Muscle layer of duodenum (tissue), 2 donors: ENCODE results near the gene KIF6.

Experiments used
- H3K27ac ChIP-seq: one replicate; pipeline ENCODE4 v1.7.0; 2013; ENCODE audit warnings: mild to moderate bottlenecking, low read length
- H3K27me3 ChIP-seq: one replicate; pipeline ENCODE4 v1.7.0; 2013; ENCODE audit warnings: low read depth, mild to moderate bottlenecking, control low read depth, low read length
- H3K36me3 ChIP-seq, 2 donors: one replicate each; pipeline ENCODE4 v1.7.0; 2013; ENCODE audit warnings: low read length in 2 of 2, control low read depth in 1 of 2, mild to moderate bottlenecking in 1 of 2; ENCODE audit not compliant: insufficient read depth in 2 of 2, control insufficient read depth in 1 of 2
- H3K4me1 ChIP-seq, 2 donors: one replicate each; pipeline ENCODE4 v1.7.0; 2013; ENCODE audit warnings: low read length in 2 of 2, mild to moderate bottlenecking in 2 of 2, control low read depth in 1 of 2, moderate library complexity in 1 of 2; ENCODE audit not compliant: insufficient read depth in 2 of 2, control insufficient read depth in 1 of 2
- H3K4me3 ChIP-seq, 2 donors: one replicate each; pipeline ENCODE4 v1.7.0; 2013; ENCODE audit warnings: low read length in 2 of 2, low read depth in 1 of 2, mild to moderate bottlenecking in 1 of 2
- H3K9me3 ChIP-seq, 2 donors: one replicate each; pipeline ENCODE4 v1.7.0; 2013; ENCODE audit warnings: low read length in 2 of 2, control low read depth in 1 of 2, mild to moderate bottlenecking in 1 of 2; ENCODE audit not compliant: control insufficient read depth in 1 of 2
- donor health status: healthy.

KIF6 gene

DNA sequence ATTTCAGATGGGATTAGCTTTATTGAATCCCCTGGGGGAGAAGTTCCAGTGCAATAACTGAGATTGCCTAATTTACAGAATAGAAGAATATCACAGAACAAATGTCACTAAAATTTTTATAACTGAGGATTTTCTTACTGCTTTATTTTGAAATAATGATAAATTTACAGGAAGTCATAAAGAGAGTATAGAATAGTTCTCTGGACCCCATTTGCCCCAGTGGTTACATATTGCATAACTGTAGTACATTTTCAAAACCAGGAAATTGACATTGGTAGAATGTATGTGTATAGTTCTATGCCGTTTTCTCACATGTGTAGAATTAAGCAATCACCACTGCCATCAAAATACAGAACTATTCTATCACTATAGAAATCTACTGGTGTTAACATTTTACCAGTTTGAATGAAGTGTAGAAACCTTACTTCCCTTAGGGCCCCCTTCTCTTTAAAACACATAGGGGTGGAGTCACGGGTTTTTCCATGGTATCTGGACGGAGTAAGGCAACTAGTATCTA, 18.3 kb downstream of the KIF6 start:
- H3K4me3 ChIP-seq = no peak overlapping the region
- no peaks in the 10 kb centered on the region for H3K36me3 ChIP-seq
- no peaks in the 10 kb centered on the region for H3K4me1 ChIP-seq
- no peaks in the 10 kb centered on the region for H3K9me3 ChIP-seq
- H3K27me3 ChIP-seq = no peaks in the 10 kb centered on the region
- H3K27ac ChIP-seq = no peak overlapping the region

DNA sequence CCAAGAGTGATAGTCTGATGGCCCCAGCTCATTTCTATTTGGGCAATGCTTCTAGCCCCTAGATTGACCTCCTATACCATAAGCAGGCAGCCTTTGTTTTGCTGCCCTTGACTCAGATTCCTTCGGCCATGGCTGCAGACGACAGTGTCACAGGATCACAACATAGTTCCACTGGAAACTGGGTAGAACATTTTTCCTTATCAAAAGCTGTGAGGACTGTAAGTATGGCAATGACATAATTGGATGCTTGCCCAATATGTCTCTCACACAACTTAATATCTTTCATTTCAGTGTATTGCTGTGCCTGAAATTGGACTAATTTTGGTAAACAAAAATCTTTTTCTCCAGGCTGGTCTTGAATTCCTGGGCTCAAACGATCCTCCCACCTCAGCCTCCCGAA, 22.9 kb downstream of the KIF6 start:
- Histone ChIP-seq H3K36me3 (no peaks in the 10 kb centered on the region), H3K9me3 (no peaks in the 10 kb centered on the region), H3K4me1 (no peaks in the 10 kb centered on the region), H3K27ac (no peak overlapping the region), H3K27me3 (no peaks in the 10 kb centered on the region), H3K4me3 (no peak overlapping the region)

DNA sequence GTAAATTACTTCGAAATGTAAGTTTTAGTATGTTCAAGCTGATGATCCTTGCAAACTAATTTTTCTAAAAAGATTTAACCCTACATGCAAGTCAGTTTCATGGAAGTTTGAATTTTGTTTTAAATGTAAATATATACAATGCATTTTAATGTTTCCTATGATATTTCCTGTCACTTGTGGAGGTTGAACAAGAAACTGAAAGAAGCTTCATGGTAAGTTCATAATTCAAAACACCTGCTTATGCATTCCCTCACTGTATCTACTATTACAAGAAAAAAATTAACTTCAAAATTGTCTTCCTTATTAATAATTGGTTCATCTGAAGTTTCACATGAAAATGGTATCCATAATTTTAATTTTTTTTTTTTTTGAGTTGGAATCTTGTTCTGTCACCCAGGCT, 24.8 kb downstream of the KIF6 start:
- Histone ChIP-seq H3K36me3 (no peaks in the 10 kb centered on the region), H3K27ac (no peak overlapping the region), H3K4me1 (no peaks in the 10 kb centered on the region), H3K4me3 (no peak overlapping the region), H3K27me3 (no peaks in the 10 kb centered on the region), H3K9me3 (no peaks in the 10 kb centered on the region)

DNA sequence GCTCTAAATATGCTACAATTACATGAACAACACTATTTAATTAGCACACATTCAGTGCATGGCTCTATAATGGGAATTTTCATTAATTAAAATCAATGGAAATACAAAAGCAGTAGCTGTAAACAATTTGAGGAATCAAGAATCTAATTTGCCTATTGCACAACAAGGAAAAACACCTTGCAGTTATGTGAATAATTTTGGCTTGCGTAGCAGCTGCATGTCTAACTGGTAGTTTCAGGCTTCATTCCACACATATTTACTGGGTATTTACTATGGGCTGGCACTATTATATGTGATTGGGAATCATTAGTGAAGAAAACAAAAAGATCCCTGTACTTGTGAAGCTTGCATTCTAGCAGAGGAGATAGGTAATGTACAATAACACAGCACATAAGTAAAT, 26.4 kb downstream of the KIF6 start:
- Histone ChIP-seq H3K27ac (no peak overlapping the region), H3K4me1 (no peaks in the 10 kb centered on the region), H3K27me3 (no peaks in the 10 kb centered on the region), H3K4me3 (no peak overlapping the region), H3K9me3 (no peaks in the 10 kb centered on the region), H3K36me3 (no peaks in the 10 kb centered on the region)

DNA sequence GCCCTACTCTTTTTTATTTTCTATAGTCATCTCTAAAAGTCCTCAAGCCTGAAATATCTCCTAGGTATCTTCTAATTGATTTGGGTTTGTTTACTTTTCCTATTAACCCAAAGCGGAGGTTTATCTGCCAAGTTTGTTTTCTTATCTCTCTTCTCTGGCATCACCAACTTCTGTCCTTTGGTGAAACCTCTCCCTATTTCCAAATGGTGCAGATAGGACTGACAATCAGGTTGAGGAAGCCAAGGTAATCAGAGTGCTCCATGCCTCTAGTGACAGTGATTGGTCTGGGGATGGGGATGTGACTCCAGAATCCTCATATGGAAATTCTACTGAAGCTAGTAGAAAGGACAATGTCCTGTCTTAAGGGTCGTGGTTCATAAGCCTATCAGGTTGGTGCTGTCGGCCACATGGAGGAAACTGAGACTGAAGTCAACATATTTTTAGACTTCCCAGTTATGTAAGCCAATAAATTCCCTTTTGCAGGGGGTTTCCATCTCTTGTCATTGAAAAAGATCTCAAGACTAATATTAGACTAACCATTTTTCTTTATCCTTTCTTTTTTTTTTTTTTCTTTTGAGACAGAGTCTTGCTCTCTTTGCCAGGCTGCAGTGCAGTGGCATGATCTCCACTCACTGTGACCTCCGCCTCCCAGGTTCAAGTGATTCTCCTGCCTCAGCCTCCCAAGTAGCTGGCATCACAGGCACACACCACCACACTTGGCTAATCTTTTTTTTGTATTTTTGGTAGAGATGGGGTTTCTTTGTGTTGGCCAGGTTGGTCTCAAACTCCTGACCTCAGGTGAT, 28.0 kb downstream of the KIF6 start:
- no peak overlapping the region for H3K4me3 ChIP-seq
- no peak overlapping the region for H3K27ac ChIP-seq
- H3K9me3 ChIP-seq = no peaks in the 10 kb centered on the region
- no peaks in the 10 kb centered on the region for H3K27me3 ChIP-seq
- no peaks in the 10 kb centered on the region for H3K4me1 ChIP-seq
- H3K36me3 ChIP-seq = no peaks in the 10 kb centered on the region

DNA sequence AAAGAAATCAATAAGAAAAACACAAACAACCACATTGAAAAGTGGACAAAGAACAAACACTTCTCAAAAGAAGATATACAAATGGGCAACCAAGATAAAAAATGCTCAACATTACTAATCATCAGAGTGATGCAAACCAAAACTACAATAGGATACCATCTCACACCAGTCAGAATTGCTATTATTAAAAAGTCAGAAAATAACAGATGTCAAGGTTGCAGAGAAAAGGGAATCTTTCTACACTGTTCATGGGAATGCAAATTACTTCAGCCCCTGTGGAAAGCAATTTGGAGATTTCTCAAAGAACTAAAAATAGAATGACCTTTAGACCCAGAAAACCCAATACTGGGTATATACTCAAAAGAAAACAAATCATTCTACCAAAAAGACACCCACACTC, 29.8 kb downstream of the KIF6 start:
- Histone ChIP-seq H3K4me3 (no peak overlapping the region), H3K27me3 (no peaks in the 10 kb centered on the region), H3K36me3 (no peaks in the 10 kb centered on the region), H3K4me1 (no peaks in the 10 kb centered on the region), H3K27ac (no peak overlapping the region), H3K9me3 (no peaks in the 10 kb centered on the region)

DNA sequence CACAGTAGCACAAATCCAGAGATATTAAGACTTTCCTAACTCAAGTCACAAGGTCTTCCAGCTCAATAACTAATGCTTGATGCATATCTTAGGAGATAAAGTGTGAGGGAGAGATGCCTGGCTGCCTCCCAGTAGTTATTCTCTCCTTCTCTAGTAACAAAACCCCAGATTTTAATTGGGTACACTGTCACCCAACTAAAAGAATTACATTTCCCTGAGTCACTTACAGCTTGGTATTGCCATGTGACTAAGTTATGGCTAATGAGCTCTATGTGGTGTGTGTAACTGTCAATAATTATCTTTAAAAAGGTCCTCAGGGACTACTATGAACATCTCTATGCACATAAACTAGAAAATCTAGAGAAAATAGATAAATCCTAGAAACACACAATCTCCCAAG, 32.0 kb downstream of the KIF6 start:
- H3K36me3 ChIP-seq = no peaks in the 10 kb centered on the region
- H3K4me1 ChIP-seq = no peaks in the 10 kb centered on the region
- no peak overlapping the region for H3K27ac ChIP-seq
- H3K27me3 ChIP-seq = no peaks in the 10 kb centered on the region
- no peak overlapping the region for H3K4me3 ChIP-seq
- no peaks in the 10 kb centered on the region for H3K9me3 ChIP-seq

DNA sequence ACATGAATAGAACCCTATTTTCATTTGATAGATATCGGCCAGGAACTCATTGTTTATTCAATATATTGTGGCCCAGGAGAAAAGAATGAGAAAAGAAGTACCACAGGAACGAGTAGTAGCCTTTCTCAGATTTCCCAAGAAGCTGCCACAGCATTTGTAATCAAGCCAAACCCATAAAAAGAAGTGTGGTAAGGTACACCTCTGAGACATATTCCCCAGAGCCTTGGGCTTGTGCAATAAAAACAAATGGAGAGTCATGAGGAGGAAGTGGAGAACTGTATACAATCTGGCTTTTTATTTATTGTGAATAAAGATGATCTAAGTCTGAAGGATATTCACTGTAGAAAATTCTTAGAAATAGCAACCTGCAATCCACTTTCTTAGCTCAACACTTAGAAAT, 36.7 kb downstream of the KIF6 start:
- Histone ChIP-seq H3K27ac (no peak overlapping the region), H3K4me1 (no peaks in the 10 kb centered on the region), H3K4me3 (no peak overlapping the region), H3K9me3 (no peaks in the 10 kb centered on the region), H3K27me3 (no peaks in the 10 kb centered on the region), H3K36me3 (no peaks in the 10 kb centered on the region)

DNA sequence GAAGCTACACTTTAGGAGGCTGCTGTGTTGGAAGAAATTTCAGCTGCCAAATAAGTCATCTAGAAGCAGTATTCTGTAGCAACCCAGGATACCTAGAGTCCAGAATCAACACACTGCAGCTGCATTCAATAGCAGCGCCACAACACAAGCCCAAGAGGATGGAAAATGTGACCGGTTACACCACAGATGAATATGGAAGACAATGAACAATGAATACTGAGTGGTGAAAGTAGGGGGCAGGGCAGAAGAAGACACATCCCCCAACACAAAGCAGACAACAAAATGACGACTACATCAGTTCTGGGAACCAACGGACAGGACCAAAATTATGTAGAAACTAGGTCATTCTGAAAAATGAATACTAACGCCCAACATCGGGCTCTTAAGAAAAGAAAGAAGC, 38.2 kb downstream of the KIF6 start:
- Histone ChIP-seq H3K4me3 (no peak overlapping the region), H3K27me3 (no peaks in the 10 kb centered on the region), H3K36me3 (no peaks in the 10 kb centered on the region), H3K27ac (no peak overlapping the region), H3K4me1 (no peaks in the 10 kb centered on the region), H3K9me3 (no peaks in the 10 kb centered on the region)

DNA sequence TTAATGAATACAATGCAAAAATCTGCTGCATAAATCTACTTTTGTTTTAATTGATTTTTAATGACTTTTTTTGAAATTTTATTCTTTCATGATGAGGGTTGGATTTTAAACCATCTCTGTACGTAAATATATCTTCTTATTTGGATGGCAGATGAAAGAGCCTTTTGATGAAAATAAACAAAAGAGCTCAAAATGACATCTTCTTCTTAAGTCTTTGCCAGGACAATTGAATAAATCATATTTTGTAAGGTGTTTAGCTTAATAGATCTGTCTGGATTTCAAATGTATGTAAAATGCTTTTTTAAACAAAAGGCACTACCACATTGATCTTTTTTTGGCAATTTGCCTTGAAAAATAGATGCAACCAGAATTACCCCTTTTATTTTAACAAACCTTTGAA, 39.3 kb downstream of the KIF6 start:
- Histone ChIP-seq H3K4me3 (no peak overlapping the region), H3K9me3 (no peaks in the 10 kb centered on the region), H3K4me1 (no peaks in the 10 kb centered on the region), H3K27ac (no peak overlapping the region), H3K27me3 (no peaks in the 10 kb centered on the region), H3K36me3 (no peaks in the 10 kb centered on the region)

DNA sequence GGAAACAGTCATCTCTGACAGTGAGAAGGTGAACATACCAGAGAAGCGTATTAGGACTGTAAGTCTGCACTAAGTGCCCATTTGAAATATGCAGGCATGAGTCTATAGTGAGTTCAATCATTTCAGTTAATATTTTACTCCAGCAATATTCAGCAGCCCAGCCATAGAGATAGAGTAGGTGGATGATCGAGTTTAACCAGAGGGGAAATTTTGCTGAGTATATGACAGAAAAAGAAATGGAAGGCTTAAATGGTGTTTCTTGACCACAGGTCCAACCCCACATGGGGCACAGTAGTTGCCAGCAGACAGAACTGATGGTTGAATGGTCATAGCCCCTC, 39.8 kb downstream of the KIF6 start:
- Histone ChIP-seq H3K27ac (no peak overlapping the region), H3K36me3 (no peaks in the 10 kb centered on the region), H3K27me3 (no peaks in the 10 kb centered on the region), H3K4me1 (no peaks in the 10 kb centered on the region), H3K9me3 (no peaks in the 10 kb centered on the region), H3K4me3 (no peak overlapping the region)
